GM12872 (cell line): ENCODE measurements around the gene HECTD3.

Experiments used
- CTCF ChIP-seq: IDR thresholded peaks from 3 replicates; pipeline ENCODE4 v1.5.1; 2011; ENCODE audit warnings: low read depth, mild to moderate bottlenecking, low read length, moderate library complexity; ENCODE audit not compliant: insufficient read depth

Gene HECTD3

GRCh38 chr1:45008076-45008475, 3.0 kb downstream of the HECTD3 start:
- no peak for TF ChIP-seq CTCF

- TF ChIP-seq CTCF: no peak
Observed at GRCh38 chr1:45007311-45007710, 3.8 kb downstream of the HECTD3 start.

- TF ChIP-seq CTCF: no peak
Observed at GRCh38 chr1:45005761-45006160, 5.4 kb downstream of the HECTD3 start.

- TF ChIP-seq CTCF: no peak
Observed at GRCh38 chr1:45004281-45004920, 6.7 kb downstream of the HECTD3 start.

- no peak for TF ChIP-seq CTCF
Observed at GRCh38 chr1:45003741-45004140, 7.4 kb downstream of the HECTD3 start.

GRCh38 chr1:45002650-45003645, 8.2 kb downstream of the HECTD3 start:
- no peak for TF ChIP-seq CTCF

- no peak for TF ChIP-seq CTCF
Observed at GRCh38 chr1:45001011-45001481, 10.1 kb downstream of the HECTD3 start.
